Lung (tissue), 12 donors: ENCODE data around the gene ARID5B. TPM values are rescaled to one million over a fixed set of nuclear protein-coding genes. Genes with fewer than 3 reads are reported as not detected.

Experiments
- ATAC-seq: fragments of 200-7000 bp; cut with Tn5 transposase; one replicate; pipeline ENCODE4 v1.9.1; 2020; ENCODE audit warnings: moderate number of reproducible peaks; ENCODE audit not compliant: insufficient read depth, low FRiP score
- DNase-seq, 3 donors: peaks; one replicate each; pipeline ENCODE4 v3.0.0-alpha.2; 2013 to 2017
- H3K27ac ChIP-seq, 2 donors: one replicate each; pipeline ENCODE4 v1.5.1; 2013; ENCODE audit warnings: mild to moderate bottlenecking in 2 of 2, moderate library complexity in 2 of 2, control low read depth in 1 of 2, inconsistent platforms in 1 of 2, low read depth in 1 of 2, low read length in 1 of 2
- H3K27me3 ChIP-seq, 3 donors: one replicate each; pipeline ENCODE4 v1.5.1; 2013; ENCODE audit warnings: low read length in 2 of 3; ENCODE audit not compliant: control insufficient read depth in 3 of 3, insufficient read depth in 3 of 3
- H3K36me3 ChIP-seq, 4 donors: one replicate each; pipeline ENCODE4 v1.5.1; 2013; ENCODE audit warnings: low read length in 4 of 4, mild to moderate bottlenecking in 1 of 4, moderate library complexity in 1 of 4; ENCODE audit not compliant: control insufficient read depth in 4 of 4, insufficient read depth in 4 of 4
- H3K4me1 ChIP-seq, 5 donors: one replicate each; pipeline ENCODE4 v1.5.1; 2013; ENCODE audit warnings: low read length in 5 of 5, mild to moderate bottlenecking in 2 of 5, moderate library complexity in 1 of 5; ENCODE audit not compliant: control insufficient read depth in 5 of 5, insufficient read depth in 5 of 5
- H3K4me3 ChIP-seq: one replicate; pipeline ENCODE4 v1.5.1; 2013; ENCODE audit warnings: mild to moderate bottlenecking, control low read depth, moderate library complexity
- H3K9ac ChIP-seq, 2 donors: one replicate each; pipeline ENCODE4 v1.5.1; 2013; ENCODE audit warnings: low read length in 2 of 2, control low read depth in 1 of 2; ENCODE audit not compliant: insufficient read depth in 1 of 2
- H3K9me3 ChIP-seq, 4 donors: one replicate each; pipeline ENCODE4 v1.5.1; 2013; ENCODE audit warnings: low read length in 3 of 4, mild to moderate bottlenecking in 1 of 4, moderate library complexity in 1 of 4; ENCODE audit not compliant: control insufficient read depth in 4 of 4, insufficient read depth in 3 of 4
- WGBS, 2 donors: extraction: QIAGEN DNeasy Blood & Tissue Kit; methylation state at CpG; one replicate each; pipeline ENCODE4 v1.1.7; 2013; 5-methylcytosine and 5-hydroxymethylcytosine counted together
- polyA plus RNA-seq, 2 donors: library from polyadenylated mRNA; stranded (reverse); fragments of 200-250 nt; gene quantifications; one replicate each; pipeline ENCODE4 v1.2.1, GENCODE V29; 2013
- total RNA-seq, 2 donors: library from RNA; depleted of rRNA in 1 of 2; stranded (reverse); fragments of >200 nt in 1 of 2; gene quantifications; one replicate each; pipeline ENCODE4 v1.2.1, GENCODE V29; 2014 to 2021
- TF ChIP-seq, protein P1 (sequence below): IDR thresholded peaks from 2 replicates; pipeline ENCODE4 v1.5.1; 2012; ENCODE audit warnings: mild to moderate bottlenecking; ENCODE audit errors: control extremely low read depth, extremely low read depth
- donor health status: control.
- donor health status: control.
- donor health status: Bipolar disorder and iron deficiency.
- donor health status: healthy.
- donor health status: DM: yes; HTN: yes; CAD: no.

ARID5B gene
- total and polyA plus RNA-seq, 4 donors = 7.8 to 95.3 (median 22.0) TPM

DNA sequence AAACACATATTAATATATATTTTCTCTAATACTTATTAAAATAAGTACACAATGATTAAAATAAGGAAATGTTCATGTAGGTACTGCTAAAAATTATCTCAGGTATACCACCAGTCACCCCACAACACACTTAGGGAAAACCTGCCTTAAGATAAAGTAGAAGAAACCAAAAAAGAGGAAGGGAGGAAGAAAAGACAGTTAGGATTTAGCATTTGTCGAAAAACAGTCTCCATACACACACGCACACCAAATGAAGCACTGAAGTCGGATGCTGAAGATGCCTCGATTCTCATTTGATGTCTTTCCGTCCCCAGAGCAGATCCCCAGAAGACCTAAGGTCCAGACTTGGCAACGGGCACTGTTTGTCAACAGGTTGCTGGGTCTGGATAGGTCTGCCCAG lies 30.0 kb upstream of the ARID5B start:
- no peaks in the 10 kb centered on the region for H3K27me3 ChIP-seq
- no peak overlapping the region for H3K9ac ChIP-seq

DNA sequence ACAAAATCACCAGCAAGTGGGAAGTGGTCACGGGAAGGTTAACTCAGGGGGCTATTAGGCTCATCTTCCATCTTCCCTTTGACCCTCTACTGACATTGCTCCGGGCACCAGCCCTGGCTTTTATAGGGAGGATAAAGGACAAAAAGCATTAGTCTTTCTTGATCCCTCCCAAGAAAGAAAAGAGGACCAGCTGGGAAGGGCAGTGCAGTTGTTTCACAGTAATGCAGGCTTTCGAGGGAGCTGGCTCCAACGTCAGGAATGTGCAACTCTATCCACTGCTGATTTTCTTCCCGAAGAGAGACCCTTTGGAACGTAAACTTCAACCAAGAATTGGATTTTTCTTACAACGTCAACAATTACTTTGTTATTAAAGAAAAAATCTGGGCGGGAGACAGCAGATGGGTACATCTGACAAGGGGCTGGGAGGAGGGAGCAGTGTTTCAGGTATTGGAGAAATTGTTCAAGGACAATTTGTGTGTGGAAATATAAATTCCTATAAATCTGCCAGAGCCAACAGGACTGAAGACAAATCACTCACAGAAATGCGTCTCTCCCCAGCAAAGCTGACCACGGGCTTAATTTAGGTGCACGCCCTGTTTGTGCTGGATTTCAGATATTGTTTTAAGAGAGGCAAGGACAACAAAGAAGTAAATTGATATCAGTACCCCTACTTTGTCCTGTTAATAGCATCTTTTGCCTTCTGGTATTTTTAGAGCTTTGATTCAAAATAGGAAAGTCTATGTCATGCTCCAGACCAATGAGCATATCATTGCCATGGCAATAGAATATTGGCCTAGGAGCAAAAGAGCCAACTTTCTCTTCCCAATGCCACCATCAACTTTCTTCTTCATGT lies 23.4 kb upstream of the ARID5B start:
- H3K9ac ChIP-seq = no peak overlapping the region
- peaks cover 0 to 11% (median 3%) of the 10 kb centered on the region in 5 donors for H3K4me1 ChIP-seq
- ATAC-seq = no peak
- peak; percentile 20 to 58 (median 44) for DNase-seq
- no peaks in the 10 kb centered on the region for H3K27me3 ChIP-seq
- no peak overlapping the region for H3K4me3 ChIP-seq
- no peaks in the 10 kb centered on the region for H3K9me3 ChIP-seq
- 80 to 87% methylated on average over 11 of the region's 11 CpGs for WGBS, 2 donors
- TF ChIP-seq, protein P1, sequence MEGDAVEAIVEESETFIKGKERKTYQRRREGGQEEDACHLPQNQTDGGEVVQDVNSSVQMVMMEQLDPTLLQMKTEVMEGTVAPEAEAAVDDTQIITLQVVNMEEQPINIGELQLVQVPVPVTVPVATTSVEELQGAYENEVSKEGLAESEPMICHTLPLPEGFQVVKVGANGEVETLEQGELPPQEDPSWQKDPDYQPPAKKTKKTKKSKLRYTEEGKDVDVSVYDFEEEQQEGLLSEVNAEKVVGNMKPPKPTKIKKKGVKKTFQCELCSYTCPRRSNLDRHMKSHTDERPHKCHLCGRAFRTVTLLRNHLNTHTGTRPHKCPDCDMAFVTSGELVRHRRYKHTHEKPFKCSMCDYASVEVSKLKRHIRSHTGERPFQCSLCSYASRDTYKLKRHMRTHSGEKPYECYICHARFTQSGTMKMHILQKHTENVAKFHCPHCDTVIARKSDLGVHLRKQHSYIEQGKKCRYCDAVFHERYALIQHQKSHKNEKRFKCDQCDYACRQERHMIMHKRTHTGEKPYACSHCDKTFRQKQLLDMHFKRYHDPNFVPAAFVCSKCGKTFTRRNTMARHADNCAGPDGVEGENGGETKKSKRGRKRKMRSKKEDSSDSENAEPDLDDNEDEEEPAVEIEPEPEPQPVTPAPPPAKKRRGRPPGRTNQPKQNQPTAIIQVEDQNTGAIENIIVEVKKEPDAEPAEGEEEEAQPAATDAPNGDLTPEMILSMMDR = no peak
- H3K27ac ChIP-seq = no peak overlapping the region
- no peaks in the 10 kb centered on the region for H3K36me3 ChIP-seq

More for the DNA sequence above, 30.0 kb upstream of the ARID5B start:
- no peak overlapping the region for H3K4me3 ChIP-seq
- peaks cover 3 to 38% (median 7%) of the 10 kb centered on the region in 5 donors for H3K4me1 ChIP-seq
- no peaks in the 10 kb centered on the region for H3K36me3 ChIP-seq
- WGBS, 2 donors = 94 to 95% methylated on average over 6 of the region's 6 CpGs
- TF ChIP-seq, protein P1 = no peak
- no peak for ATAC-seq
- no peak overlapping the region for H3K27ac ChIP-seq
- H3K9me3 ChIP-seq = no peaks in the 10 kb centered on the region
- no peak for DNase-seq

DNA sequence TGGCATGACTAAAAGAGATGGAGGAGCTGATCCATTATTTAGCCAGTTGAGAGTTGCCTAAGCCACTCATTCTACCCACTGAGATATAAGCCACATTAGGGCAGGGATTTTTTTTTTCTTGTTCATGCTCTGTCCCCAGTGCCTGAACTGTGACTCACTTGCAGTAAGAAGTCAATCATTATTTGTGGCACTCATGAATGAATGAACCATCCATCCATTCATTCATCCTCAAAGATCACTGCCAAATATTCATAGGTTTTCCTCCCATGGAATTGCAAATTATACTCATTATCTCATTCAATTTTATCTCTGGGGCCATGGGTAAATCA lies 22.8 kb upstream of the ARID5B start:
- Histone ChIP-seq H3K9me3 (no peaks in the 10 kb centered on the region), H3K36me3 (no peaks in the 10 kb centered on the region), H3K27me3 (no peaks in the 10 kb centered on the region), H3K4me1 (peaks cover 0 to 6% (median 1%) of the 10 kb centered on the region in 5 donors), H3K9ac (no peak overlapping the region), H3K4me3 (no peak overlapping the region), H3K27ac (no peak overlapping the region)
- ATAC-seq (no peak), DNase-seq (no peak)
- TF ChIP-seq, protein P1 = no peak
